Measurements from ENCODE around the gene CTNNBL1.

The CTNNBL1 gene

GRCh38 chr20:37776049-37776448 lies 82.2 kb downstream of the CTNNBL1 start:
- DNase-seq (ENCODE audit: low read depth in 2 of 2): no peak

DNA sequence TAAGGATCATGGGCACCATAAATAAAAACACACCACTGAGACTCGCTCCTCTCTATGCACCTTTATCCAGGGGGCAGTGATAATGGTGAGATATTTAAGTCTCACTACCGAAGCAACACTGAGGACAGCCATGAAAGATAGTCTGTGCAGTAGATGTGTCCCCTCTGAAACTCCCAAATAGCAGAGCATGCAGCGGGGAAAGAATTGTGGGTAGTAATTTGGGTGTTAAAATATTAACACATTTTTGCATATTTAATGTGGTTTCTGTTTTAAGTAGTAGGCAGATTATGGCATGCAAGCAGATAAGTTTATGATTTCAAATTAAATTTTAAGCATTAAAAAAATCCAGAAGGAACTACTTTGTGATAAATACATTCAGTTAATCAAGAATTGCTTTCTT lies 82.7 kb downstream of the CTNNBL1 start:
- DNase-seq (ENCODE audit: low read depth in 2 of 2): no peak

DNA sequence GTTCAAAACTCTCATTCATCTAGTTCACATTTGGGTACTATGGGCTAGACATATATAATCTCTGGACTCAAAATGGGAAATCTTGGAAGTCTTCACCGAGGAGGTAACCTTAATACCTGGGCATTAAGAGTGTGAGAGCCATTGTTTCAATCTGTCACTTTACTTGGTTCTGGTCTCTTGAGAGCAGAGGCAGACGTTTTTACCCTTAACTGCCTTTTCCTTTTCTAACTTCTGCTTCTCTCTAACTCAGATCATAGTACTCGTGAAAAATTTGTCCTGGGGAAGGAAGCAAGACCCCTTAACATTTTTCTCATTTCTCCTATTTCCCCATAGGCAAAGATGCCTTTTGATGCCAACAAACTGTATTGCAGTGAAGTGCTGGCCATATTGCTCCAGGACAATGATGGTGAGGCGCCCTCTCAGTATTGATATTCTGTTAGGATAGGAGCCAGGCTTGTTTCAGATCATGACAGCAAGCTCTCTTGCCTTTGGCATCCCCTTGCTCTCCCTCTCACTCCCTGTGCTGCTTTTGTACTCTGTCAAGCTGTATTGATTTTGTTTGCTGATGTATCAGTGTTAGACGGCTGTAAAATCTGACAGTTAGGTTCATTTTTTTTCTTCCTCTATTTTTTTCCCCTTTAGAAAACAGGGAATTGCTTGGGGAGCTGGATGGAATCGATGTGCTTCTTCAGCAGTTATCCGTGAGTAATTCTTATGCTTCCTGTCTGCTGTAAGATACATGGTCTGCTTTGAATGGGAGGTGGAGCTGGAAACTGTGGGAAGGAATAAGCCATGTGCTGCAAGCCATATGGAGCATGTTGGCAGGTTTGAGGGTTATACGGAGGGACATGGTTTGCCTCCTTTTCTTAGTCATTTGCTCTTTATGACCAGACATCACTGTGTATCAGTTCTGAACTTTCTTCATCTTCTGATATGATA lies 83.5 kb downstream of the CTNNBL1 start:
- no peak for DNase-seq (ENCODE audit: low read depth in 2 of 2)

DNA sequence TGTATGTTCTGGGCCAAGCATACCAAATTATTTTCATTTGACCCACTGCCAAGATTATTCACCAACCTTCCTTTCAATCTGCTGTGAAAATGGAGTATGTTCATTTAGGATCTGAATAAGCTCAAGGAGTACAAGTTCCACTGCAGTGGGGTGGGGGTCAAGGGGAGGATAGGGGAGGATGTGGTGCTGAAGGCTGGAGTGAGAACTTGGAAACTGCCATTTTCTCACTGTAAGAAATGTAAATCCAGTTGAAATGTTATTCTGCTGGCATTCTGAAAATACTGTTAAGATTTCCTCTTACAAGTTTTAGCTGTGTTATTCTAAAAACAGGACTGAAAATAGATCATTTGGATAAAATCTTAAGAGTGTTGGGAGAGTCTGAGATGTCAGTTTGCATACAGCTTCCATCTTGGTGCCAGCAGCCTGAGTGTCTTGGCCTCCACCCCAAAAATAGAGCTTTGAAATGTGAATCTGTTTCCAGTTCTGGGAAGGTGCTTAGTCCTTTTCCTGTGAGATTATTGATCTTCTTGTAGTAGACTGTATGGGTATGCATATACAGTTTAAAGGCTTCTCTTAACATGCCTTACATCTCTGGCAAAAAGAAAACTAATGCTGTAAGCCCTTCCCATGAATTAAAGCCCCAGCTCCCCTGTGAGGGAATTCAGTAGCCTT lies 84.3 kb downstream of the CTNNBL1 start:
- no peak for DNase-seq (ENCODE audit: low read depth in 2 of 2)

- no peak for DNase-seq (ENCODE audit: low read depth in 2 of 2)
Observed at GRCh38 chr20:37781626-37782025, 87.8 kb downstream of the CTNNBL1 start.

- DNase-seq (ENCODE audit: low read depth in 2 of 2): no peak
Observed at GRCh38 chr20:37786043-37786442, 92.2 kb downstream of the CTNNBL1 start.

GRCh38 chr20:37789408-37789807 lies 95.6 kb downstream of the CTNNBL1 start:
- no peak for DNase-seq (ENCODE audit: low read depth in 2 of 2)

GRCh38 chr20:37790900-37791299 lies 97.1 kb downstream of the CTNNBL1 start:
- no peak for DNase-seq (ENCODE audit: low read depth in 2 of 2)

GRCh38 chr20:37796121-37796520 lies 102.3 kb downstream of the CTNNBL1 start:
- DNase-seq (ENCODE audit: low read depth in 2 of 2): no peak

DNA sequence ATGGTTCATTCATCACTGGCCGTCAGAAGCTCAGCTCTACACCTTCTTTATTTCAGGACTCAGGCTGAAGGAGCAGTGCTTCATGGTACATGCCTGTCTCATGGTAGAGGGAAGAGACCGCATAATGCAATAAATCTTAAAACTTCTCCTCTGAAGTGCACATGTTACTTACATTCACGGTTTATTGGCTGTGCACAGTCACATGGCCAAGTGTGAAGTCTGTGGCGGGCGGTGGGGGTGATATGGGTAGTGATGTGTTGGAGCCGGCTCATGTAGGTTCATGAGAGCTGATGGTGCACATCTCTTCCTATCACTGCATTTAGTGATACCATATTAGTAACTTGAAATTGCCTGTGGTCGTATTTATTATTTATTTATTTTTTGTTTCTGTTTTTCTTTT lies 102.9 kb downstream of the CTNNBL1 start:
- DNase-seq (ENCODE audit: low read depth in 2 of 2): no peak

- DNase-seq (ENCODE audit: low read depth in 2 of 2): no peak
Observed at GRCh38 chr20:37797669-37798175, 103.9 kb downstream of the CTNNBL1 start.

GRCh38 chr20:37798312-37798711 lies 104.5 kb downstream of the CTNNBL1 start:
- no peak for DNase-seq (ENCODE audit: low read depth in 2 of 2)

- no peak for DNase-seq (ENCODE audit: low read depth in 2 of 2)
Observed at GRCh38 chr20:37800618-37801017, 106.8 kb downstream of the CTNNBL1 start.

DNA sequence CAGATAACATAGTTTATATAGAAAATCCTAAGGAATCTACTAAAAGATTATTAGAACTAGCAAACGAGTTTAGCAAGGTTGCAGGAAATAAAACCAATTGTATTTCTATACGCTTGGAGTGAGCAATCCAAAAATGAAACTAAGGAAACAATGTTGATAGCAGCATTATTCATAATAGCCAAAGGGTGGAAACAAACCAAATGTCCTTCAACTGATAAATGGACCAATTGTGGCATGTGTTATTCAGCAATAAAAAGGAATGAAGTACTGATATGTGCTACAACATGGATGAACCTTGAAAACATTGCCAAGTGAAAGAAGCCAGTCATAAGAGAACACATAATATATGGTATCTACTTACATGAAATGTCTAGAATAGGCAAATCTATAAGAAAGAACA lies 108.1 kb downstream of the CTNNBL1 start:
- DNase-seq (ENCODE audit: low read depth in 2 of 2): no peak

DNA sequence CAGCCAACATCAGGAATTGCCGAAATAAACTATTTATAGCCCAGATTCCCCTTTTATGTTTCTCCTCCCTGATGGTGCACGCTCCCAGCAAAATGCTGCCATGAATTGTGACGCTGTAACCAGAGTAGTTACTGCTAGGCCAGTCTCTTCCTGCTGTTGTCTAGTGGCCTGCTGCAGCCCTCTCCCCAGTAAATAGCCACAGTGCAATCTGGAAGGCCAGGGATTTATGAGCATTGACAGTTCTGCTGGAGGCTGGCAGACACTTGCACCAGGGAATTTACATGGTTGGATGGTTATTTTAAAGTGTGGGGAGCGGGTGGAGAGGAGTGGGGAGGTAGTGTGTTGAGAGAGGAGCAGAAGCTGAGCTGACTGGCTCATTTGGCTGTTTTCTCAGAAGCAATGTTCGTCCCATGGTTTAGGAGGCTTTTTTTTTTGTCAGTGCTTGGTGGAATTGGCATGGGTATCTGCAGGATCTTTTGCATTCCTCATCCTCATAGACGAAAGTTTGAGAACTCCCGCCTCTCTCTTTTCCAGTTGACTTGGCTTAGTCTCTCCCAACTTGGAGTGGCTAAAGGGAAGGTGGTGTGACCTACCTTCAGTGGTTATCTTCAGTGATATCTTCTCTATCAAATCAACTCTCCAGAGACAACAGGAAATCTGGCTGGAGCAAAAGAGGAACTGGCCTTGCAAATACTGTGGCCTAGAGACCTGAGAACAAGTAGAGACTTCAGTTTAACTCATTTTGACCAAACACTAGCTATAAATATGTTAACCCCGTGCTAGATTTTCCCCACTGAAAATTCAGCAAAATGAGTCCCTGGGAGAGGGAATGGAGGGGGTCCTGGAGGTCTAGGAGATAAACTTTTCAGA lies 109.8 kb downstream of the CTNNBL1 start:
- DNase-seq (ENCODE audit: low read depth in 2 of 2): no peak

DNA sequence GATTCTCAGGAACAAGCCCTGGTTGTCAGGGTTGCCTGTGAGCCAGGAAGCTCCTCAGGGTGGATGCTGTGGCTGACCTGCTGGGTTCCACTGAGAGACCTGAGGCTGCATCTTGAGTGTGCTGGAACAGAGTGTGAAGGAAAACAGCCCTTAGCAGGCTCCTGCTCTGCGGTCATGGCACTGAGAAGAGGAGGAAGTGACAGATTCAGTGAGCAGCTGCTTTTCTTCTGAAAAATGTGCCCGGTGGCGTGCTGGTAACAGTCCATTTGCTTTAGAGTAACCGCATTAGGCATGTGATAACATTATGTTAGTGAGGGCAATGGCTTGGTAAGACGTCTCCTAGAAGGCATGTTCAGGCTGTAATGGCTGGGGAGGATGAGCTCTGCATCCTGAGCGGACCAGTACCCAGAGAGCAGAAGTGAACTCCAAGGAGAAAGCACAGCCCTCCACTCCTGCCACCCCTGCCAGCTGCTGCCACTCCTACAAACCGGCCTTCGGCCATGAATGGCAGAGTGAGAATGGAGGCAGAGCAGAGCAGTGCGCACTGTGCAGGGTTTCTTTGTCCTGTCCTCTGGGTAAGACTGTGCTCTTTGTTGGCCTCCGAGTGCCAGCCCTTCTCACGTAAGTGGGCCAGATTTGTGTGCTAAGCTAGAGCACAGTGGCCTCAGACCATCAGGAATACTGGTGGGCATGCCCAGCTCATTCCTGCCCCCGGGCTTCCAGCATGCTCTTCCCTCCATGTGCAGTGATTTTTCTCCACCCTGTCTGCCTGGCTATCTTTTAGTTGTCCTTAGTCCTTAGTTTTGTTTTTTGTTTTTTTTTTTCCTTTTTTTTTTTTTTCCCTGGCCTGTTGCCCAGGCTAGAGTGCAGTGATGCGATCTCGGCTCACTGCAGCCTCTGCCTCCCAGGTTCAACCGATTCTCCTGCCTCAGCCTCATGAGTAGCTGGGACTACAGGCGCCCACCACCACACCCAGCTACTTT lies 111.0 kb downstream of the CTNNBL1 start:
- DNase-seq (ENCODE audit: low read depth in 2 of 2): no peak

- DNase-seq (ENCODE audit: low read depth in 2 of 2): no peak
Observed at GRCh38 chr20:37807471-37808232, 113.8 kb downstream of the CTNNBL1 start.

DNA sequence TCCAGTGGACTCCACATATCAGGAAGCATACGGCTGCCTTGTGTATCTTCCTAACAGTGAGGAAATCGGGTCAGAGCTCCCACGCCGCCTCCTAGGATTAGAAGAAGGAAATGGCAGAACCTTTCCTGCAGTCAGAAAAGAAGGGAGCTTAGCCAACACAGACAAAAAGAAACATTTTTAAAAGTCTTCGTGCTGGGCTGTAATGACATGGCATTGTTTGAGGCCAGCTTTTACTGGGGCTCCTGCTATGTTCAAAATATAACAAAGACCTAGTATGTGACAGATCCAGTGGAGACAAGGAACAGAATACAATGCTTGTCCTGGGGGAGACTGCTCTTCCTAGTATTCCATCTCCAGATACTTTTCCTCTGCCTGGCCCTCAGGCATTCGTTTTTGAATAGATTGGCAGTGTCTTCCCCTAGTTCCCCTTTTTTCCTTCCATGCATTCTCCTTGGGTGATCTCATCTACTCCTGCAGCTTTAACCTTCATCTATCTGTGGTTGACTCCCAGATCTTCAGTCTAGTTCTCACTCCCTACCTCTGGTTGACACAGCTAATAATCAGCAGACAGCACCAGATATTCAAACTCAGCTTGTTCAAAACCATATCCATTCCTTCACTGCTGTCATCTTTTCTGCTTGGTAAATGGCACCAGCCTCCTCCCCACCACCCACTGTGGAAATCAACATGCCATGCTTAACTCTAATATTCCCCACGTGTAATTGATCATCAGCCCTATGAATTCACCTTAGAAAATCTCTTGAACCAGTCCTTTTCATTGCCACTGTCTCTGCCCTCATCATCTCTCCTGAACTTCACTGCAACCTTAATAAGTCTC lies 114.6 kb downstream of the CTNNBL1 start:
- no peak for DNase-seq (ENCODE audit: low read depth in 2 of 2)

DNA sequence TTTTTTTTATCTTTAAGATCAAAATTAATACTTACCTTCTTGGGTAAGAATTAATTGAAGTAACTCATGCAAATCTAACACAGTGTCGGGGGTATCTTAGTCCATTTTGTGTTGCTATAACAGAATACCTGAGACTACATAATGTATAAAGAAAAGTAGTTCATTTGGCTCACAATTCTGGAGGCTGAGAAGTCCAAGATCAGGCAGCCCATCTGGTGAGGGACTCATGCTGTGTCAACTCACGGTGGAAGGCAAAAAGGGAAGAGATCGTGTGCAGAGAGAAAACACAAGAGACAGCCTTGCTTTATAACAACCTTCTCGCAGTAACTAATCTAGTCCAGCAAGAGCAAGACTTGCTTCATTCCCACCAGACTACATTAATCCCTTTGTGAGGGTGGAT lies 116.2 kb downstream of the CTNNBL1 start:
- DNase-seq (ENCODE audit: low read depth in 2 of 2): no peak
